ENCODE data around the gene IER3IP1.
A peak's percentile ranks its signal among the peaks of the same experiment; 100 is the strongest.
"Not testable (repeated sequence)": the region's sequence is repeated elsewhere in the genome, so short reads cannot be mapped to it uniquely, and the experiment has no call there.

The IER3IP1 gene

GRCh38 chr18:47160256-47160655 lies 15.9 kb downstream of the IER3IP1 start:
- DNase-seq (ENCODE audit: low spot score): no peak

- DNase-seq (ENCODE audit: low spot score): not testable (repeated sequence)
Observed at GRCh38 chr18:47158404-47158803, 17.8 kb downstream of the IER3IP1 start.

GRCh38 chr18:47151439-47151838 lies 24.7 kb downstream of the IER3IP1 start:
- peak; percentile 12 for DNase-seq (ENCODE audit: low spot score)

GRCh38 chr18:47150824-47151366 lies 25.3 kb downstream of the IER3IP1 start:
- no peak for DNase-seq (ENCODE audit: low spot score)

- DNase-seq (ENCODE audit: low spot score): peak; percentile 49
Observed at GRCh38 chr18:47150029-47150823, 25.9 kb downstream of the IER3IP1 start, which contains the start of gene HDHD2. Gene HDHD2 (minus strand): TSS chr18:47150500. CDS start chr18:47136439, 14,061 bp downstream.

- no peak for DNase-seq (ENCODE audit: low spot score)
Observed at GRCh38 chr18:47149457-47150028, 26.6 kb downstream of the IER3IP1 start.

GRCh38 chr18:47146206-47146605 lies 30.0 kb downstream of the IER3IP1 start:
- no peak for DNase-seq (ENCODE audit: low spot score)

GRCh38 chr18:47143899-47144485 lies 32.2 kb downstream of the IER3IP1 start:
- no peak for DNase-seq (ENCODE audit: low spot score)

- no peak for DNase-seq (ENCODE audit: low spot score)
Observed at GRCh38 chr18:47143153-47143552, 33.0 kb downstream of the IER3IP1 start.

GRCh38 chr18:47141289-47141688 lies 34.9 kb downstream of the IER3IP1 start:
- no peak for DNase-seq (ENCODE audit: low spot score)

- DNase-seq (ENCODE audit: low spot score): no peak
Observed at GRCh38 chr18:47121146-47121545, 55.0 kb downstream of the IER3IP1 start.

GRCh38 chr18:47120428-47120827 lies 55.7 kb downstream of the IER3IP1 start:
- DNase-seq (ENCODE audit: low spot score): no peak

GRCh38 chr18:47118981-47119380 lies 57.2 kb downstream of the IER3IP1 start:
- no peak for DNase-seq (ENCODE audit: low spot score)

- no peak for DNase-seq (ENCODE audit: low spot score)
Observed at GRCh38 chr18:47115205-47115604, 61.0 kb downstream of the IER3IP1 start.

GRCh38 chr18:47113796-47114540 lies 62.2 kb downstream of the IER3IP1 start:
- no peak for DNase-seq (ENCODE audit: low spot score)

- DNase-seq (ENCODE audit: low spot score): no peak
Observed at GRCh38 chr18:47110492-47111274, 65.5 kb downstream of the IER3IP1 start.

- DNase-seq (ENCODE audit: low spot score): no peak
Observed at GRCh38 chr18:47109720-47110119, 66.4 kb downstream of the IER3IP1 start.

- DNase-seq (ENCODE audit: low spot score): no peak
Observed at GRCh38 chr18:47108998-47109405, 67.2 kb downstream of the IER3IP1 start.

GRCh38 chr18:47108373-47108772 lies 67.8 kb downstream of the IER3IP1 start:
- no peak for DNase-seq (ENCODE audit: low spot score)
